ENCODE measurements around the gene MBOAT2. TPM values are rescaled to one million over a fixed set of nuclear protein-coding genes. Genes with fewer than 3 reads are reported as not detected.
A peak's percentile ranks its signal among the peaks of the same experiment; 100 is the strongest.

Gene MBOAT2
- polyA plus RNA-seq, 6 donors from 2014 or later = 0.07 to 1.5 (median 0.18) TPM; not detected in 2

GRCh38 chr2:8997108-8997507 is 6.4 kb downstream of the MBOAT2 start:
- Mint-ChIP-seq H3K27ac (no peak overlapping the region), H3K4me3 (no peak overlapping the region), H3K9me3 (no peaks in the 10 kb centered on the region), H3K36me3 (no peaks in the 10 kb centered on the region), H3K4me1 (no peaks in the 10 kb centered on the region), H3K27me3 (peaks cover 6 to 13% (median 6%) of the 10 kb centered on the region in 3 donors)
- ATAC-seq (ENCODE audit: low read depth in 2 of 2) (no peak), DNase-seq (no peak)

GRCh38 chr2:8996006-8996405 is 7.5 kb downstream of the MBOAT2 start:
- Mint-ChIP-seq H3K27ac (no peak overlapping the region), H3K9me3 (no peaks in the 10 kb centered on the region), H3K4me3 (no peak overlapping the region), H3K27me3 (peaks cover 6 to 13% (median 6%) of the 10 kb centered on the region in 3 donors), H3K4me1 (no peaks in the 10 kb centered on the region), H3K36me3 (no peaks in the 10 kb centered on the region)
- DNase-seq (no peak), ATAC-seq (ENCODE audit: low read depth in 2 of 2) (no peak)

DNA sequence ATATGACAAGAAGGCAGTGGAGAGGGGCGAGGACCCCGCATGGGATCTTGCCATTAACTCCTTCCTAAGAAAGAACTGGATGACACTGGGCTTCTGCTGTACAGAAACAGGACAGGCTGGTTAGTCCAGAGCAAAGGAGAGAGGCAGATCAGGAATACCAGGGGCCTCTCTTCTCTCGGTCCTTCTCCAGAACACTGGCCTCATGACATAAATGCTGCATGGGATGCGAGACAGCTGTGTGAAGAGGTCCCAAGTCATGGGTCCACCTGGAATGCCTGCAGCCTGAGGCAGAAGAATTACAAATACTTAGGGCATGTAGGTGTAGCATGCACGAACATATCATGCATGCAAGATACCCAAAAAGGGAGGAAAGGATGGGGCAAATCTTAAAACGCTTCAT is 9.1 kb downstream of the MBOAT2 start:
- H3K4me3 Mint-ChIP-seq = no peak overlapping the region
- H3K36me3 Mint-ChIP-seq = no peaks in the 10 kb centered on the region
- peaks cover 0 to 13% (median 6%) of the 10 kb centered on the region in 3 donors for H3K27me3 Mint-ChIP-seq
- ATAC-seq (ENCODE audit: low read depth in 2 of 2) (no peak), DNase-seq (no peak)
- H3K9me3 Mint-ChIP-seq = no peaks in the 10 kb centered on the region
- H3K27ac Mint-ChIP-seq = no peak overlapping the region
- no peaks in the 10 kb centered on the region for H3K4me1 Mint-ChIP-seq

- H3K27ac Mint-ChIP-seq = peak overlapping the region in 1 of 6 donors; percentile 15
- no peak for DNase-seq
- ATAC-seq (ENCODE audit: low read depth in 2 of 2) = no peak
- no peaks in the 10 kb centered on the region for H3K9me3 Mint-ChIP-seq
- no peaks in the 10 kb centered on the region for H3K4me1 Mint-ChIP-seq
- peaks cover 0 to 13% (median 6%) of the 10 kb centered on the region in 3 donors for H3K27me3 Mint-ChIP-seq
- H3K4me3 Mint-ChIP-seq = no peak overlapping the region
- no peaks in the 10 kb centered on the region for H3K36me3 Mint-ChIP-seq
Observed at GRCh38 chr2:8993902-8994278, 9.6 kb downstream of the MBOAT2 start.

GRCh38 chr2:8993196-8993901 is 10.1 kb downstream of the MBOAT2 start:
- H3K4me3 Mint-ChIP-seq = no peak overlapping the region
- H3K36me3 Mint-ChIP-seq = no peaks in the 10 kb centered on the region
- H3K27ac Mint-ChIP-seq = peak overlapping the region in 1 of 6 donors; percentile 44
- no peak for DNase-seq
- ATAC-seq (ENCODE audit: low read depth in 2 of 2) = no peak
- peaks cover 0 to 13% (median 6%) of the 10 kb centered on the region in 3 donors for H3K27me3 Mint-ChIP-seq
- H3K9me3 Mint-ChIP-seq = no peaks in the 10 kb centered on the region
- H3K4me1 Mint-ChIP-seq = no peaks in the 10 kb centered on the region

DNA sequence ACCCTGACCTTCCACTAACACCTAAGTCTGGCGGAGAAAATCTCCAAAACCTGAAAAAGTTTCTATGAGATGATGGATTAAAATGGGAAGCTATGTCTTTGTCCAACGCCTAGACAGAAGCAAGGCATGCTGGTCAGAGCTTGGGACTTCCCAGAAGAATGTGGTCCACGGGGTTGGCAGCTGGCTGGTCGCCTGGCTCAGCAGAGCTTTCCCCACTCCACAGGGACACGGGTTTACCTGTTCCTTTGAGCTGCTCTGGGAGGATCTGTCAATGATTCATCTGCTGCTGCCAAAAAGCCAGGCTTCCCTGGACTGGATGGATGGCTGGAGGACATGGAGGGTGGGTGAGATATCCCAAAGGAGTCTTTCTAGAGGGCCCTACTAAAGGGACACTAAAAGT is 10.8 kb downstream of the MBOAT2 start:
- H3K4me1 Mint-ChIP-seq = no peaks in the 10 kb centered on the region
- DNase-seq = no peak

GRCh38 chr2:8989536-8990079 is 13.9 kb downstream of the MBOAT2 start:
- H3K27me3 Mint-ChIP-seq = peaks cover 0 to 13% (median 0%) of the 10 kb centered on the region in 3 donors
- H3K36me3 Mint-ChIP-seq = no peaks in the 10 kb centered on the region
- ATAC-seq (ENCODE audit: low read depth in 2 of 2) (no peak), DNase-seq (no peak)
- no peak overlapping the region for H3K4me3 Mint-ChIP-seq
- no peaks in the 10 kb centered on the region for H3K9me3 Mint-ChIP-seq
- no peak overlapping the region for H3K27ac Mint-ChIP-seq
- peaks cover 6 to 12% (median 11%) of the 10 kb centered on the region in 3 donors for H3K4me1 Mint-ChIP-seq

More for the DNA sequence above, 10.8 kb downstream of the MBOAT2 start:
- H3K27ac Mint-ChIP-seq = no peak overlapping the region
- peaks cover 0 to 13% (median 6%) of the 10 kb centered on the region in 3 donors for H3K27me3 Mint-ChIP-seq
- H3K36me3 Mint-ChIP-seq = no peaks in the 10 kb centered on the region
- H3K9me3 Mint-ChIP-seq = no peaks in the 10 kb centered on the region
- ATAC-seq (ENCODE audit: low read depth in 2 of 2) = no peak
- H3K4me3 Mint-ChIP-seq = no peak overlapping the region

DNA sequence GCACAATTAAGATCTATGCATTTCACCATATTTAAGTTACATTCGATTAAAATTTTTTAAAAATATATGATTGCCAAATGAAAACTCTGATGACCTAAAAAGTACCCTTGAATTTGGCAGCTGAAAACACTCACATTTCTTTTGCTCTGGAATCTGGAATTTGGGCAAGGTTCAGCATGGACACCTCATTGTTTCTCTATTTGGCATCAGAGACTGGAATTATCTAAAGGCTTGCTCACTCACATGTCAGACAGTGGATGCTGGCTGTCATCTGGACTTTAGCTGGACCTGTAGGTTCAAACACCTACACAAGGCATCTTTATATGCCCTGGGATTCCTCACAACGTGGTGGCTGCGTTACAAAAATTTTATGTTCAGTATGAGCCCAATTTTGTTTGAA is 16.1 kb downstream of the MBOAT2 start:
- ATAC-seq (ENCODE audit: low read depth in 2 of 2) (no peak), DNase-seq (no peak)
- H3K27ac Mint-ChIP-seq = no peak overlapping the region
- no peaks in the 10 kb centered on the region for H3K9me3 Mint-ChIP-seq
- H3K4me1 Mint-ChIP-seq = peaks cover 6 to 24% (median 13%) of the 10 kb centered on the region in 3 donors
- H3K36me3 Mint-ChIP-seq = no peaks in the 10 kb centered on the region
- no peak overlapping the region for H3K4me3 Mint-ChIP-seq
- no peaks in the 10 kb centered on the region for H3K27me3 Mint-ChIP-seq

- Mint-ChIP-seq H3K36me3 (no peaks in the 10 kb centered on the region), H3K9me3 (no peaks in the 10 kb centered on the region), H3K4me1 (peaks cover 6 to 26% (median 13%) of the 10 kb centered on the region in 3 donors), H3K4me3 (no peak overlapping the region), H3K27me3 (no peaks in the 10 kb centered on the region), H3K27ac (no peak overlapping the region)
- no peak for ATAC-seq (ENCODE audit: low read depth in 2 of 2)
- DNase-seq = no peak
Observed at GRCh38 chr2:8986327-8986976, 17.0 kb downstream of the MBOAT2 start.

- peak overlapping the region in 1 of 6 donors; percentile 18 for H3K27ac Mint-ChIP-seq
- H3K27me3 Mint-ChIP-seq = no peaks in the 10 kb centered on the region
- peak overlapping the region in 2 of 8 donors; percentile 4 to 22 for H3K4me3 Mint-ChIP-seq
Observed at GRCh38 chr2:8985561-8986326, 17.7 kb downstream of the MBOAT2 start.

GRCh38 chr2:8984855-8985254 is 18.6 kb downstream of the MBOAT2 start:
- H3K4me3 Mint-ChIP-seq = peak overlapping the region in 4 of 8 donors; percentile 5 to 48 (median 33)
- ATAC-seq (ENCODE audit: low read depth in 2 of 2) = peak; percentile 46 to 56

More at GRCh38 chr2:8985561-8986326, 17.7 kb downstream of the MBOAT2 start:
- Mint-ChIP-seq H3K36me3 (no peaks in the 10 kb centered on the region), H3K4me1 (peaks cover 6 to 26% (median 13%) of the 10 kb centered on the region in 3 donors), H3K9me3 (no peaks in the 10 kb centered on the region)
- ATAC-seq (ENCODE audit: low read depth in 2 of 2) (no peak), DNase-seq (no peak)

GRCh38 chr2:8984157-8984556 is 19.3 kb downstream of the MBOAT2 start:
- H3K36me3 Mint-ChIP-seq = no peaks in the 10 kb centered on the region
- no peak for DNase-seq
- H3K9me3 Mint-ChIP-seq = peaks cover 0 to 1% (median 0%) of the 10 kb centered on the region in 7 donors
- peak overlapping the region in 2 of 8 donors; percentile 43 to 49 for H3K4me3 Mint-ChIP-seq
- H3K27ac Mint-ChIP-seq = no peak overlapping the region
- peaks cover 6 to 26% (median 13%) of the 10 kb centered on the region in 3 donors for H3K4me1 Mint-ChIP-seq
- ATAC-seq (ENCODE audit: low read depth in 2 of 2) = no peak
- H3K27me3 Mint-ChIP-seq = no peaks in the 10 kb centered on the region

More at GRCh38 chr2:8984855-8985254, 18.6 kb downstream of the MBOAT2 start:
- Mint-ChIP-seq H3K36me3 (no peaks in the 10 kb centered on the region), H3K4me1 (peaks cover 6 to 26% (median 13%) of the 10 kb centered on the region in 3 donors), H3K9me3 (peaks cover 0 to 1% (median 0%) of the 10 kb centered on the region in 7 donors), H3K27me3 (no peaks in the 10 kb centered on the region), H3K27ac (no peak overlapping the region)
- DNase-seq = peak; percentile 14

- no peaks in the 10 kb centered on the region for H3K36me3 Mint-ChIP-seq
Observed at GRCh38 chr2:8983571-8983970, 19.9 kb downstream of the MBOAT2 start.

More at GRCh38 chr2:8983571-8983970, 19.9 kb downstream of the MBOAT2 start:
- Mint-ChIP-seq H3K9me3 (peaks cover 0 to 1% (median 0%) of the 10 kb centered on the region in 7 donors), H3K27ac (no peak overlapping the region), H3K4me1 (peaks cover 6 to 26% (median 13%) of the 10 kb centered on the region in 3 donors), H3K27me3 (no peaks in the 10 kb centered on the region), H3K4me3 (no peak overlapping the region)
- DNase-seq = no peak
- no peak for ATAC-seq (ENCODE audit: low read depth in 2 of 2)

Measured in naive B cell (primary cell).